Heart left ventricle (tissue), 16 donors: ENCODE results near the gene KLHL6. TPM values are rescaled to one million over a fixed set of nuclear protein-coding genes. Genes with fewer than 3 reads are reported as not detected.

ENCODE experiments used
- ATAC-seq, 4 donors: fragments of 200-7000 bp; cut with Tn5 transposase; one replicate each; pipeline ENCODE4 v1.9.1; 2020 to 2022; ENCODE audit warnings: moderate library complexity in 4 of 4, mild to moderate bottlenecking in 3 of 4, moderate number of reproducible peaks in 1 of 4
- DNase-seq, 5 donors: peaks; one replicate each; pipeline ENCODE4 v3.0.0-alpha.2; 2020
- H3K27ac ChIP-seq, 12 donors: fragments of 200-600 bp; sonication (generic) in 4 of 12; one replicate each; pipeline versions ENCODE4 v1.5.0 to v1.8.0; 2016 to 2022; ENCODE audit warnings: mild to moderate bottlenecking in 2 of 12
- H3K27me3 ChIP-seq, 9 donors: fragments of 200-600 bp; sonication (generic) in 2 of 9; one replicate each; pipeline versions ENCODE4 v1.5.1 to v1.8.0; 2016 to 2022; ENCODE audit warnings: mild to moderate bottlenecking in 3 of 9
- H3K36me3 ChIP-seq, 9 donors: fragments of 200-600 bp; sonication (generic) in 2 of 9; one replicate each; pipeline versions ENCODE4 v1.5.0 to v1.8.0; 2018 to 2022; ENCODE audit warnings: mild to moderate bottlenecking in 2 of 9
- H3K4me1 ChIP-seq, 12 donors: fragments of 200-600 bp; sonication (generic) in 4 of 12; one replicate each; pipeline versions ENCODE4 v1.5.0 to v1.8.0; 2016 to 2022; ENCODE audit warnings: mild to moderate bottlenecking in 3 of 12
- H3K4me3 ChIP-seq, 12 donors: fragments of 200-600 bp; sonication (generic) in 4 of 12; one replicate each; pipeline versions ENCODE4 v1.5.0 to v1.8.0; 2017 to 2022; ENCODE audit warnings: mild to moderate bottlenecking in 9 of 12, moderate library complexity in 4 of 12
- H3K9me3 ChIP-seq, 12 donors: fragments of 200-600 bp; sonication (generic) in 4 of 12; one replicate each; pipeline versions ENCODE4 v1.5.0 to v1.8.0; 2016 to 2022; ENCODE audit warnings: mild to moderate bottlenecking in 1 of 12
- CTCF ChIP-seq, 12 donors: fragments of 200-600 bp; sonication (generic) in 4 of 12; IDR thresholded peaks; one replicate each; pipeline versions ENCODE4 v1.5.0 to v1.8.0; 2018 to 2022; ENCODE audit warnings: antibody characterized with exemption in 12 of 12, mild to moderate bottlenecking in 5 of 12
- POLR2A ChIP-seq, 2 donors: fragments of 450-650 bp; IDR thresholded peaks; one replicate each; pipeline ENCODE4 v1.6.1; 2017; ENCODE audit warnings: antibody characterized with exemption in 2 of 2, mild to moderate bottlenecking in 2 of 2, moderate library complexity in 2 of 2
- WGBS, 4 donors: extraction: QIAGEN DNeasy Blood & Tissue Kit in 2 of 4; methylation state at CpG; one replicate each; pipeline versions ENCODE4 v1.1.5 to v1.1.7; 2013 to 2018; 5-methylcytosine and 5-hydroxymethylcytosine counted together
- intact Hi-C, 10 donors: fragments of 100-400 bp; cut with DNase I; formaldehyde crosslinking; loops; one replicate each; pipeline versions ENCODE4 v1.11.1 to v1.14.2; 2022
- polyA plus RNA-seq, 2 donors: library from polyadenylated mRNA; stranded (reverse); fragments of 200-250 nt; gene quantifications; one replicate each; pipeline ENCODE4 v1.2.3, GENCODE V29; 2013
- total RNA-seq, 9 donors: library from RNA; depleted of rRNA in 2 of 9; stranded (reverse); fragments of >200 nt in 2 of 9; fragmentation: NEBNext Ultra II Directional in 3 of 9; extraction: Animal tissue kit (Norgen Biotek cat#: 25700) in 3 of 9; gene quantifications; one replicate each; pipeline versions ENCODE4 v1.1.0 to v1.2.4, GENCODE V29; 2016 to 2023
- donor health status: ischemic (EF 13 %, LVEDD 7.1; RV severe dilation, severe dysfunction).
- donor health status: healthy with polysubstance abuse.
- donor health status: DM: no; HTN: yes; CAD: no.
- donor health status: DM: no; HTN: no; CAD: no.
- donor health status: ischemic (EF 25% LVEDD 6.9; RV normal size, moderate dysfunction).
- donor health status: ischemic (EF 25% LVEDD 5.7; RV mildly dilated, moderate dysfunction).
- donor health status: healthy.
- donor health status: DM: yes; HTN: yes; CAD: no.
- donor health status: ischemic (EF 35%, LVEDD 5.7; RV mildly dilated, moderate dysfunction).
- donor health status: nonischemic (EF 11% LVEDD 7.7; RV severe dilation, severe dysfunction).
- donor health status: DM: yes; HTN: yes; CAD: no.
- donor health status: PGD.
- donor health status: ischemic (EF 29% LVEDD 5.4; RV normal size, mild dysfunction).
- donor health status: nonischemic (EF 23%, LVEDD 6.1; RV moderate dilation, normal function).

The KLHL6 gene
- total and polyA plus RNA-seq, 11 donors: 0.46 to 8.1 (median 0.83) TPM

GRCh38 chr3:183506674-183507320 lies 48.7 kb downstream of the KLHL6 start:
- peaks cover 0 to 19% (median 10%) of the 10 kb centered on the region in 12 donors for H3K4me1 ChIP-seq
- no peak overlapping the region for H3K4me3 ChIP-seq
- WGBS, 4 donors: 83 to 90% (median 85%) methylated on average over 3 of the region's 3 CpGs
- H3K27ac ChIP-seq: peak overlapping the region in 1 of 12 donors; percentile 75
- peaks cover 0 to 21% (median 0%) of the 10 kb centered on the region in 9 donors for H3K36me3 ChIP-seq
- peak in 2 of 4 donors; percentile 28 to 29 for ATAC-seq
- intact Hi-C loops: loop anchor here in 5 of 10 donors (10.0 kb wide), 3 partner anchors 108 to 258 kb away; partner anchors contain the start of gene KLHL24 (in 1 of the 5)
- H3K9me3 ChIP-seq: peaks cover 0 to 20% (median 5%) of the 10 kb centered on the region in 12 donors
- no peaks in the 10 kb centered on the region for H3K27me3 ChIP-seq
- no peak for DNase-seq
- no peak for TF ChIP-seq POLR2A (IDR thresholded peaks at IDR 0.05)
- no peak for TF ChIP-seq CTCF (IDR thresholded peaks at IDR 0.05)

GRCh38 chr3:183504597-183504996 lies 50.9 kb downstream of the KLHL6 start:
- intact Hi-C loops: loop anchor here in 8 of 10 donors (2.0 to 10.0 kb wide), 5 partner anchors 110 to 263 kb away; partner anchors contain the start of gene KLHL24 (in 1 of the 8)

GRCh38 chr3:183503746-183504145 lies 51.8 kb downstream of the KLHL6 start:
- ATAC-seq: peak in 3 of 4 donors; percentile 45 to 68 (median 60)
- WGBS, 4 donors: 79 to 88% (median 85%) methylated on average over 1 of the region's 1 CpG
- H3K4me1 ChIP-seq: peaks cover 0 to 4% (median 0%) of the 10 kb centered on the region in 12 donors

More at GRCh38 chr3:183504597-183504996, 50.9 kb downstream of the KLHL6 start:
- Histone ChIP-seq H3K9me3 (peaks cover 0 to 20% (median 5%) of the 10 kb centered on the region in 12 donors), H3K4me3 (no peak overlapping the region), H3K27me3 (no peaks in the 10 kb centered on the region), H3K4me1 (peaks cover 0 to 5% (median 0%) of the 10 kb centered on the region in 12 donors), H3K36me3 (peaks cover 0 to 33% (median 0%) of the 10 kb centered on the region in 9 donors), H3K27ac (no peak overlapping the region)
- TF ChIP-seq CTCF (IDR thresholded peaks at IDR 0.05): no peak
- no peak for TF ChIP-seq POLR2A (IDR thresholded peaks at IDR 0.05)
- DNase-seq (no peak), ATAC-seq (no peak)
- 95 to 100% (median 97%) methylated on average over 1 of the region's 1 CpG for WGBS, 4 donors

More at GRCh38 chr3:183503746-183504145, 51.8 kb downstream of the KLHL6 start:
- Histone ChIP-seq H3K27me3 (no peaks in the 10 kb centered on the region), H3K4me3 (no peak overlapping the region), H3K9me3 (peaks cover 0 to 20% (median 5%) of the 10 kb centered on the region in 12 donors), H3K27ac (no peak overlapping the region), H3K36me3 (peaks cover 0 to 42% (median 0%) of the 10 kb centered on the region in 9 donors)
- DNase-seq: no peak
- intact Hi-C loops: loop anchor here (1.0 to 10.0 kb wide), 6 partner anchors 111 to 264 kb away; partner anchors contain the start of gene KLHL24 (in 1 of the 10)
- TF ChIP-seq POLR2A (IDR thresholded peaks at IDR 0.05) (no peak), CTCF (IDR thresholded peaks at IDR 0.05) (peak in 3 of 12 donors; percentile 19 to 36 (median 23))
